Liver (tissue), 9 donors: ENCODE results near the gene ST6GALNAC2. TPM values are rescaled to one million over a fixed set of nuclear protein-coding genes. Genes with fewer than 3 reads are reported as not detected.

Experiments used
- DNase-seq: peaks from one replicate; pipeline ENCODE4 v3.0.0-alpha.2; 2017; ENCODE audit warnings: low spot score
- H3K27ac ChIP-seq, 2 donors: one replicate each; pipeline ENCODE4 v1.7.0; 2013; ENCODE audit warnings: inconsistent platforms in 2 of 2, low read length in 2 of 2, control low read depth in 1 of 2, low read depth in 1 of 2, mild to moderate bottlenecking in 1 of 2
- H3K27me3 ChIP-seq, 4 donors: one replicate each; pipeline versions ENCODE4 v1.6.1 to v1.7.0; 2013; ENCODE audit warnings: low read length in 3 of 4, inconsistent platforms in 1 of 4, mild to moderate bottlenecking in 1 of 4, moderate library complexity in 1 of 4; ENCODE audit not compliant: control insufficient read depth in 4 of 4, insufficient read depth in 4 of 4
- H3K36me3 ChIP-seq, 4 donors: one replicate each; pipeline versions ENCODE4 v1.6.1 to v1.7.0; 2013; ENCODE audit warnings: low read length in 3 of 4, mild to moderate bottlenecking in 3 of 4, low read depth in 1 of 4, moderate library complexity in 1 of 4; ENCODE audit not compliant: control insufficient read depth in 4 of 4, insufficient read depth in 3 of 4
- H3K4me1 ChIP-seq, 4 donors: one replicate each; pipeline versions ENCODE4 v1.6.1 to v1.7.0; 2013; ENCODE audit warnings: low read length in 3 of 4, mild to moderate bottlenecking in 3 of 4, moderate library complexity in 1 of 4; ENCODE audit not compliant: control insufficient read depth in 4 of 4, insufficient read depth in 4 of 4
- H3K4me3 ChIP-seq, 3 donors: one replicate each; pipeline versions ENCODE4 v1.6.1 to v1.7.0; 2013; ENCODE audit warnings: low read length in 3 of 3, control low read depth in 1 of 3, low read depth in 1 of 3, mild to moderate bottlenecking in 1 of 3
- H3K9ac ChIP-seq, 2 donors: one replicate each; pipeline ENCODE4 v1.7.0; 2013; ENCODE audit warnings: low read length in 2 of 2, mild to moderate bottlenecking in 2 of 2, moderate library complexity in 2 of 2, control low read depth in 1 of 2, low read depth in 1 of 2
- H3K9me3 ChIP-seq, 4 donors: one replicate each; pipeline versions ENCODE4 v1.6.1 to v1.7.0; 2013; ENCODE audit warnings: low read length in 3 of 4; ENCODE audit not compliant: control insufficient read depth in 4 of 4
- ATF3 ChIP-seq: IDR thresholded peaks from 2 replicates; pipeline ENCODE4 v1.6.1; 2016; ENCODE audit warnings: antibody characterized with exemption
- EGR1 ChIP-seq, 2 donors: IDR thresholded peaks; 2 replicates each; pipeline ENCODE4 v1.6.1; 2016 to 2018; ENCODE audit warnings: antibody characterized with exemption in 2 of 2, low read depth in 2 of 2
- FOXA1 ChIP-seq: IDR thresholded peaks from 2 replicates; pipeline ENCODE4 v1.6.1; 2016; ENCODE audit warnings: antibody characterized with exemption
- FOXA2 ChIP-seq: IDR thresholded peaks from 2 replicates; pipeline ENCODE4 v1.6.1; 2016; ENCODE audit warnings: antibody characterized with exemption
- GABPA ChIP-seq, 2 donors: IDR thresholded peaks in 1 of 2; conservative IDR thresholded peaks in 1 of 2; 2 replicates each; pipeline ENCODE4 v1.6.1; 2016; ENCODE audit warnings: antibody characterized with exemption in 2 of 2, mild to moderate bottlenecking in 1 of 2, moderate library complexity in 1 of 2
- HNF4A ChIP-seq, 2 donors: conservative IDR thresholded peaks; 2 replicates each; pipeline ENCODE4 v1.6.1; 2016; ENCODE audit warnings: antibody characterized with exemption in 2 of 2, mild to moderate bottlenecking in 2 of 2
- HNF4G ChIP-seq: IDR thresholded peaks from 2 replicates; pipeline ENCODE4 v1.6.1; 2016; ENCODE audit warnings: antibody characterized with exemption
- JUND ChIP-seq, 2 donors: IDR thresholded peaks; 2 replicates each; pipeline ENCODE4 v1.6.1; 2016; ENCODE audit warnings: antibody characterized with exemption in 2 of 2
- MAX ChIP-seq: IDR thresholded peaks from 2 replicates; pipeline ENCODE4 v1.6.1; 2016; ENCODE audit warnings: antibody characterized with exemption
- NR2F2 ChIP-seq: IDR thresholded peaks from 2 replicates; pipeline ENCODE4 v1.6.1; 2016; ENCODE audit warnings: antibody characterized with exemption
- RAD21 ChIP-seq, 2 donors: IDR thresholded peaks; 2 replicates each; pipeline ENCODE4 v1.6.1; 2016; ENCODE audit warnings: antibody characterized with exemption in 2 of 2, mild to moderate bottlenecking in 2 of 2
- RXRA ChIP-seq, 2 donors: IDR thresholded peaks; 2 replicates each; pipeline ENCODE4 v1.6.1; 2017 to 2018; ENCODE audit warnings: antibody characterized with exemption in 2 of 2, mild to moderate bottlenecking in 1 of 2
- SP1 ChIP-seq: IDR thresholded peaks from 2 replicates; pipeline ENCODE4 v1.6.1; 2018; ENCODE audit warnings: antibody characterized with exemption, mild to moderate bottlenecking
- YY1 ChIP-seq: IDR thresholded peaks from 2 replicates; pipeline ENCODE4 v1.6.1; 2016; ENCODE audit warnings: antibody characterized with exemption, mild to moderate bottlenecking
- WGBS: extraction: QIAGEN DNeasy Blood & Tissue Kit; methylation state at CpG from one replicate; pipeline ENCODE4 v1.1.7; 2013; 5-methylcytosine and 5-hydroxymethylcytosine counted together
- polyA plus RNA-seq, 2 donors: library from polyadenylated mRNA; stranded (reverse) in 1 of 2; unstranded in 1 of 2; fragments of 200-250 nt in 1 of 2; fragments of >200 nt in 1 of 2; fragmentation: Nextera tagmentation in 1 of 2; extraction: Ambion mirVana in 1 of 2; gene quantifications; one replicate each; pipeline versions ENCODE4 v1.2.1 to v1.2.3, GENCODE V29; 2013 to 2015
- total RNA-seq, 2 donors: library from RNA; depleted of rRNA; stranded (reverse); fragments of >200 nt; gene quantifications; one replicate each; pipeline ENCODE4 v1.2.3, GENCODE V29; 2014
- TF ChIP-seq, protein P1 (sequence below): IDR thresholded peaks from 2 replicates; pipeline ENCODE4 v1.6.1; 2016; ENCODE audit warnings: antibody characterized with exemption, mild to moderate bottlenecking
- donor health status: healthy.
- donor health status: healthy.
- donor health status: healthy.
- donor health status: healthy.
- donor health status: healthy.

Gene ST6GALNAC2
- total and polyA plus RNA-seq, 4 donors, result 0.52 to 2.6 (median 1.1) TPM

- H3K4me1 ChIP-seq, result peaks cover 0 to 13% (median 6%) of the 10 kb centered on the region in 4 donors
- TF ChIP-seq, protein P1, sequence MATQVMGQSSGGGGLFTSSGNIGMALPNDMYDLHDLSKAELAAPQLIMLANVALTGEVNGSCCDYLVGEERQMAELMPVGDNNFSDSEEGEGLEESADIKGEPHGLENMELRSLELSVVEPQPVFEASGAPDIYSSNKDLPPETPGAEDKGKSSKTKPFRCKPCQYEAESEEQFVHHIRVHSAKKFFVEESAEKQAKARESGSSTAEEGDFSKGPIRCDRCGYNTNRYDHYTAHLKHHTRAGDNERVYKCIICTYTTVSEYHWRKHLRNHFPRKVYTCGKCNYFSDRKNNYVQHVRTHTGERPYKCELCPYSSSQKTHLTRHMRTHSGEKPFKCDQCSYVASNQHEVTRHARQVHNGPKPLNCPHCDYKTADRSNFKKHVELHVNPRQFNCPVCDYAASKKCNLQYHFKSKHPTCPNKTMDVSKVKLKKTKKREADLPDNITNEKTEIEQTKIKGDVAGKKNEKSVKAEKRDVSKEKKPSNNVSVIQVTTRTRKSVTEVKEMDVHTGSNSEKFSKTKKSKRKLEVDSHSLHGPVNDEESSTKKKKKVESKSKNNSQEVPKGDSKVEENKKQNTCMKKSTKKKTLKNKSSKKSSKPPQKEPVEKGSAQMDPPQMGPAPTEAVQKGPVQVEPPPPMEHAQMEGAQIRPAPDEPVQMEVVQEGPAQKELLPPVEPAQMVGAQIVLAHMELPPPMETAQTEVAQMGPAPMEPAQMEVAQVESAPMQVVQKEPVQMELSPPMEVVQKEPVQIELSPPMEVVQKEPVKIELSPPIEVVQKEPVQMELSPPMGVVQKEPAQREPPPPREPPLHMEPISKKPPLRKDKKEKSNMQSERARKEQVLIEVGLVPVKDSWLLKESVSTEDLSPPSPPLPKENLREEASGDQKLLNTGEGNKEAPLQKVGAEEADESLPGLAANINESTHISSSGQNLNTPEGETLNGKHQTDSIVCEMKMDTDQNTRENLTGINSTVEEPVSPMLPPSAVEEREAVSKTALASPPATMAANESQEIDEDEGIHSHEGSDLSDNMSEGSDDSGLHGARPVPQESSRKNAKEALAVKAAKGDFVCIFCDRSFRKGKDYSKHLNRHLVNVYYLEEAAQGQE, result no peak
- TF ChIP-seq SP1 (no peak), RAD21 (IDR thresholded peaks at IDR 0.05) (no peak), HNF4A (conservative IDR thresholded peaks at IDR 0.05) (no peak), RXRA (IDR thresholded peaks at IDR 0.05) (no peak), YY1 (no peak), FOXA1 (no peak), JUND (IDR thresholded peaks at IDR 0.05) (no peak), FOXA2 (no peak), GABPA (IDR thresholded peaks at IDR 0.05 in 1 of 2, conservative IDR thresholded peaks at IDR 0.05 in 1 of 2) (no peak), HNF4G (no peak), EGR1 (IDR thresholded peaks at IDR 0.05; ENCODE audit: low read depth in 2 of 2) (no peak), ATF3 (no peak)
- no peaks in the 10 kb centered on the region for H3K9me3 ChIP-seq
- no peak for DNase-seq
- H3K27ac ChIP-seq, result no peak overlapping the region
- H3K27me3 ChIP-seq, result no peaks in the 10 kb centered on the region
- H3K9ac ChIP-seq, result no peak overlapping the region
- H3K4me3 ChIP-seq, result no peak overlapping the region
- WGBS, result 87% methylated on average over 5 of the region's 5 CpGs
- H3K36me3 ChIP-seq, result peaks cover under 1 to 18% (median 12%) of the 10 kb centered on the region in 4 donors
These were observed 18.6 kb downstream of the ST6GALNAC2 start for GRCh38 chr17:76566988-76567431.

GRCh38 chr17:76566613-76566943, 19.1 kb downstream of the ST6GALNAC2 start:
- Histone ChIP-seq H3K27me3 (no peaks in the 10 kb centered on the region), H3K36me3 (peaks cover 2 to 22% (median 16%) of the 10 kb centered on the region in 4 donors), H3K9me3 (no peaks in the 10 kb centered on the region), H3K27ac (no peak overlapping the region), H3K9ac (no peak overlapping the region), H3K4me3 (no peak overlapping the region), H3K4me1 (peaks cover 0 to 17% (median 9%) of the 10 kb centered on the region in 4 donors)
- DNase-seq, result no peak
- WGBS, result 86% methylated on average over 3 of the region's 3 CpGs
- no peak for TF ChIP-seq NR2F2
- no peak for TF ChIP-seq MAX
- no peak for TF ChIP-seq FOXA1
- TF ChIP-seq RXRA (IDR thresholded peaks at IDR 0.05), result no peak
